Endothelial cell of umbilical vein (primary cell): Measurements from ENCODE around the gene ST8SIA2. TPM values are rescaled to one million over a fixed set of nuclear protein-coding genes. Genes with fewer than 3 reads are reported as not detected.

Experiments used
- BruUV-seq: library from RNA; stranded (reverse); fragments of 400-500 nt; replicated peaks from 2 replicates; lab custom pipeline; 2021; lab: Mats Ljungman, UMichigan
- CTCF ChIA-PET: fragments of 300-600, 350-600 bp; sonication (Branson Sonifier 250); formaldehyde crosslinking; loops from one replicate; lab custom pipeline; 2021; ENCODE audit warnings: antibody characterized with exemption, inconsistent platforms; lab: Charles Lee
- POLR2A ChIA-PET: fragments of 300-600, 350-600 bp; sonication (Branson Sonifier 250); formaldehyde crosslinking; loops from one replicate; lab custom pipeline; 2021; ENCODE audit warnings: antibody characterized with exemption, inconsistent platforms; lab: Charles Lee
- DNase-seq: peaks from one replicate; pipeline ENCODE4 v3.0.0-alpha.2; 2011; ENCODE audit warnings: low read depth, low spot score
- FAIRE-seq: peaks from 2 replicates; lab custom pipeline; 2011; peaks lifted over from hg19 to GRCh38; lab: Jason Lieb, UNC
- H2AFZ ChIP-seq: 2 replicates; pipeline ENCODE4 v1.6.0; 2012; ENCODE audit warnings: low read depth, low read length, control low read depth, inconsistent platforms
- H3K27ac ChIP-seq: 2 replicates; pipeline ENCODE4 v1.5.1; 2011; ENCODE audit warnings: low read depth, mild to moderate bottlenecking, control low read depth, low read length, moderate library complexity; ENCODE audit not compliant: insufficient read depth
- H3K27me3 ChIP-seq, 2 experiments: 2 replicates each; pipeline versions ENCODE4 v1.6.0 to v1.6.1; 2011; ENCODE audit warnings: low read length in 2 of 2, mixed read lengths in 1 of 2; ENCODE audit not compliant: control insufficient read depth in 2 of 2, insufficient read depth in 2 of 2
- H3K36me3 ChIP-seq, 2 experiments: 2 replicates in 1 of 2; 3 replicates in 1 of 2; pipeline ENCODE4 v1.5.1; 2011; ENCODE audit warnings: low read length in 2 of 2, mild to moderate bottlenecking in 1 of 2, moderate library complexity in 1 of 2; ENCODE audit not compliant: control insufficient read depth in 2 of 2, insufficient read depth in 2 of 2; ENCODE audit errors: extremely low read depth in 1 of 2
- H3K4me1 ChIP-seq: 3 replicates; pipeline ENCODE4 v1.5.1; 2011; ENCODE audit warnings: mild to moderate bottlenecking, low read length; ENCODE audit not compliant: control insufficient read depth, insufficient read depth; ENCODE audit errors: extremely low read depth
- H3K4me2 ChIP-seq: 2 replicates; pipeline ENCODE4 v1.6.1; 2011; ENCODE audit warnings: low read length, control low read depth, mixed read lengths; ENCODE audit not compliant: insufficient read depth
- H3K4me3 ChIP-seq, 3 experiments: fragments of 200-600 bp in 1 of 3; sonication (generic), shearing (Covaris generic) in 1 of 3; replicated peaks in 1 of 3; 2 replicates each; pipeline ENCODE4 v1.5.1; 2011 to 2016; ENCODE audit warnings: control low read depth in 3 of 3, low read length in 3 of 3, mild to moderate bottlenecking in 2 of 3, inconsistent platforms in 1 of 3, low read depth in 1 of 3, moderate library complexity in 1 of 3; ENCODE audit not compliant: insufficient read depth in 1 of 3
- H3K79me2 ChIP-seq: 2 replicates; pipeline ENCODE4 v1.6.0; 2012; ENCODE audit warnings: low read length, inconsistent platforms; ENCODE audit not compliant: control insufficient read depth, insufficient read depth
- H3K9ac ChIP-seq: replicated peaks from 2 replicates; pipeline ENCODE3; 2011; ENCODE audit warnings: low read length, control low read depth; ENCODE audit not compliant: insufficient read depth; ENCODE audit errors: extremely low read depth
- H3K9me1 ChIP-seq: replicated peaks from 3 replicates; pipeline ENCODE4 v1.6.0; 2011; ENCODE audit warnings: mild to moderate bottlenecking, low read length; ENCODE audit not compliant: control insufficient read depth, insufficient read depth; ENCODE audit errors: extremely low read depth
- H3K9me3 ChIP-seq: replicated peaks from 2 replicates; pipeline ENCODE4 v1.5.1; 2012; ENCODE audit warnings: low read length, inconsistent platforms; ENCODE audit not compliant: control insufficient read depth, insufficient read depth
- H4K20me1 ChIP-seq: replicated peaks from 2 replicates; pipeline ENCODE3; 2011; ENCODE audit warnings: mild to moderate bottlenecking, low read length; ENCODE audit not compliant: control insufficient read depth, insufficient read depth; ENCODE audit errors: extremely low read depth
- CTCF ChIP-seq, 2 donors: IDR thresholded peaks; 1 replicate in 1 of 2; 2 replicates in 1 of 2; pipeline ENCODE4 v1.5.1; 2011; ENCODE audit warnings: low read length in 2 of 2, mild to moderate bottlenecking in 2 of 2, moderate library complexity in 2 of 2, control low read depth in 1 of 2, inconsistent platforms in 1 of 2, low read depth in 1 of 2; ENCODE audit not compliant: insufficient read depth in 1 of 2; ENCODE audit errors: extremely low read depth in 1 of 2
- EZH2 ChIP-seq: IDR thresholded peaks from 2 replicates; pipeline ENCODE4 v1.6.1; 2012; ENCODE audit warnings: borderline replicate concordance, low read depth, mild to moderate bottlenecking, moderate library complexity, low read length, inconsistent platforms; ENCODE audit not compliant: severe bottlenecking
- FOS ChIP-seq: IDR thresholded peaks from 2 replicates; pipeline ENCODE4 v1.6.1; 2011; ENCODE audit warnings: mild to moderate bottlenecking, low read length, moderate library complexity, borderline replicate concordance; ENCODE audit not compliant: insufficient read depth
- GATA2 ChIP-seq: IDR thresholded peaks from 2 replicates; pipeline ENCODE4 v1.7.0; 2011; ENCODE audit warnings: low read depth, mild to moderate bottlenecking, moderate library complexity, mixed read lengths, low read length; ENCODE audit not compliant: insufficient read length, insufficient read depth
- JUN ChIP-seq: IDR thresholded peaks from 2 replicates; pipeline ENCODE4 v1.6.1; 2011; ENCODE audit warnings: borderline replicate concordance, low read depth; ENCODE audit not compliant: insufficient read length, insufficient read depth
- MAX ChIP-seq: IDR thresholded peaks from 2 replicates; pipeline ENCODE4 v1.6.1; 2011; ENCODE audit not compliant: insufficient read depth, insufficient read length
- MYC ChIP-seq: IDR thresholded peaks from one replicate; pipeline ENCODE4 v1.6.1; 2011; ENCODE audit warnings: mild to moderate bottlenecking, low read depth, low read length
- POLR2A ChIP-seq: IDR thresholded peaks from 2 replicates; pipeline ENCODE4 v1.6.1; 2012; ENCODE audit warnings: low read depth, mild to moderate bottlenecking, control low read depth, low read length
- POLR2AphosphoS5 ChIP-seq: IDR thresholded peaks from 2 replicates; pipeline ENCODE4 v1.6.1; 2012; ENCODE audit warnings: low read depth, mild to moderate bottlenecking, control low read depth, low read length, moderate library complexity; ENCODE audit not compliant: insufficient read depth
- dilution Hi-C: fragments of 300-500 bp; cut with MboI; formaldehyde crosslinking; loops from one replicate; pipeline ENCODE4 v1.15.0; 2019; ENCODE audit warnings: low sequenced_read_pairs; ENCODE audit not compliant: extremely low pct_ligation_motif_present
- intact Hi-C: fragments of 100-400 bp; cut with micrococcal nuclease; formaldehyde crosslinking; loops from one replicate; pipeline ENCODE4 v1.10.0; 2022
- polyA plus RNA-seq, 4 experiments: library from polyadenylated mRNA; depleted of rRNA in 3 of 4; stranded (reverse) in 3 of 4; unstranded in 1 of 4; fragments of >200 nt; gene quantifications; 2 replicates each; pipeline versions ENCODE4 v1.2.1 to v1.2.3, GENCODE V29; 2011 to 2012; ENCODE audit warnings: missing spikeins in 1 of 4
- total RNA-seq: library from RNA; stranded (reverse); gene quantifications from 2 replicates; pipeline ENCODE4 v1.2.3, GENCODE V29; 2021

ST8SIA2 gene
- total and polyA plus RNA-seq, 2 donors (not counting 3 experiments of a cell fraction or from before 2014, with no cell fraction given), result 0.35 to 0.46 TPM

- BruUV-seq, result no TSS peak
- no peak overlapping the region for H2AFZ ChIP-seq
- H3K27me3 ChIP-seq, result no peaks in the 10 kb centered on the region
- no peaks in the 10 kb centered on the region for H3K36me3 ChIP-seq
- H3K9ac ChIP-seq, result no peak overlapping the region
- CTCF ChIA-PET, result no interaction called here
- POLR2A ChIA-PET, result no interaction called here
- TF ChIP-seq MAX (no peak), POLR2A (no peak), CTCF (IDR thresholded peaks at IDR 0.05; ENCODE audit: extremely low read depth in 1 of 2, insufficient read depth in 1 of 2, low read depth in 1 of 2, low read length in 2 of 2) (no peak), FOS (no peak), GATA2 (no peak), EZH2 (no peak)
- dilution Hi-C loops, result no loop called here
- H3K9me1 ChIP-seq, result no peaks in the 10 kb centered on the region
- H3K4me2 ChIP-seq, result no peak overlapping the region
- H4K20me1 ChIP-seq, result no peaks in the 10 kb centered on the region
- DNase-seq, result no peak
- no peak overlapping the region for H3K4me3 ChIP-seq
- FAIRE-seq, result no peak
- no peaks in the 10 kb centered on the region for H3K79me2 ChIP-seq
- no peaks in the 10 kb centered on the region for H3K9me3 ChIP-seq
- H3K4me1 ChIP-seq, result no peaks in the 10 kb centered on the region
- intact Hi-C loops, result no loop called here
- no peak overlapping the region for H3K27ac ChIP-seq
Measured at GRCh38 chr15:92463352-92463751, 69.7 kb downstream of the ST8SIA2 start.

- dilution Hi-C loops, result no loop called here
- no peak for FAIRE-seq
- no peaks in the 10 kb centered on the region for H4K20me1 ChIP-seq
- no peak for TF ChIP-seq POLR2A
- TF ChIP-seq MYC, result no peak
- TF ChIP-seq MAX, result no peak
- TF ChIP-seq EZH2, result no peak
- TF ChIP-seq POLR2AphosphoS5, result no peak
- no peak for TF ChIP-seq CTCF (IDR thresholded peaks at IDR 0.05; ENCODE audit: extremely low read depth in 1 of 2, insufficient read depth in 1 of 2, low read depth in 1 of 2, low read length in 2 of 2)
- no peak for TF ChIP-seq FOS
- TF ChIP-seq JUN, result no peak
- no peak for TF ChIP-seq GATA2
- no peaks in the 10 kb centered on the region for H3K9me1 ChIP-seq
- H3K36me3 ChIP-seq, result no peaks in the 10 kb centered on the region
- no peak overlapping the region for H3K9ac ChIP-seq
- intact Hi-C loops, result no loop called here
- no peak overlapping the region for H3K4me3 ChIP-seq
- ChIA-PET POLR2A (no interaction called here), CTCF (no interaction called here)
- no peaks in the 10 kb centered on the region for H3K27me3 ChIP-seq
- no peak overlapping the region for H3K4me2 ChIP-seq
- H3K79me2 ChIP-seq, result no peaks in the 10 kb centered on the region
- no peak for DNase-seq
- H3K4me1 ChIP-seq, result no peaks in the 10 kb centered on the region
- no TSS peak for BruUV-seq
- no peaks in the 10 kb centered on the region for H3K9me3 ChIP-seq
- no peak overlapping the region for H2AFZ ChIP-seq
- no peak overlapping the region for H3K27ac ChIP-seq
Measured at GRCh38 chr15:92463826-92464225, 70.1 kb downstream of the ST8SIA2 start.
